ENCODE results near the gene ARHGAP12.
"Not testable (repeated sequence)": the region's sequence is repeated elsewhere in the genome, so short reads cannot be mapped to it uniquely, and the experiment has no call there.

ARHGAP12 gene

GRCh38 chr10:31771331-31771831 lies 157.2 kb downstream of the ARHGAP12 start:
- no peak for DNase-seq (ENCODE audit: low spot score)
- Histone ChIP-seq H3K27ac (ENCODE audit: poor library complexity, severe bottlenecking) (no peak overlapping the region), H3K27me3 (ENCODE audit: insufficient read depth, poor library complexity, severe bottlenecking) (no peaks in the 10 kb centered on the region), H3K4me3 (ENCODE audit: severe bottlenecking) (no peak overlapping the region), H3K36me3 (ENCODE audit: low read depth) (no peaks in the 10 kb centered on the region), H3K9me3 (ENCODE audit: severe bottlenecking) (no peaks in the 10 kb centered on the region), H3K4me1 (ENCODE audit: insufficient read depth, poor library complexity, severe bottlenecking) (peaks cover 15% of the 10 kb centered on the region)
- no peak for ATAC-seq (ENCODE audit: low read depth)
- no peak for TF ChIP-seq CTCF (IDR thresholded peaks at IDR 0.05; ENCODE audit: poor library complexity, severe bottlenecking)

GRCh38 chr10:31770307-31770902 lies 158.2 kb downstream of the ARHGAP12 start:
- H3K36me3 ChIP-seq (ENCODE audit: low read depth) = no peaks in the 10 kb centered on the region
- H3K9me3 ChIP-seq (ENCODE audit: severe bottlenecking) = no peaks in the 10 kb centered on the region
- H3K4me1 ChIP-seq (ENCODE audit: insufficient read depth, poor library complexity, severe bottlenecking) = peaks cover 15% of the 10 kb centered on the region
- H3K27ac ChIP-seq (ENCODE audit: poor library complexity, severe bottlenecking) = peak overlapping the region; percentile 94
- H3K4me3 ChIP-seq (ENCODE audit: severe bottlenecking) = no peak overlapping the region
- no peak for DNase-seq (ENCODE audit: low spot score)
- TF ChIP-seq CTCF (IDR thresholded peaks at IDR 0.05; ENCODE audit: poor library complexity, severe bottlenecking) = no peak
- no peak for ATAC-seq (ENCODE audit: low read depth)
- H3K27me3 ChIP-seq (ENCODE audit: insufficient read depth, poor library complexity, severe bottlenecking) = no peaks in the 10 kb centered on the region

GRCh38 chr10:31769564-31769963 lies 159.1 kb downstream of the ARHGAP12 start:
- TF ChIP-seq CTCF (IDR thresholded peaks at IDR 0.05; ENCODE audit: poor library complexity, severe bottlenecking) = no peak
- no peak overlapping the region for H3K4me3 ChIP-seq (ENCODE audit: severe bottlenecking)
- H3K27me3 ChIP-seq (ENCODE audit: insufficient read depth, poor library complexity, severe bottlenecking) = no peaks in the 10 kb centered on the region
- no peak for DNase-seq (ENCODE audit: low spot score)
- no peaks in the 10 kb centered on the region for H3K36me3 ChIP-seq (ENCODE audit: low read depth)
- peak; percentile 81 for ATAC-seq (ENCODE audit: low read depth)
- H3K9me3 ChIP-seq (ENCODE audit: severe bottlenecking) = no peaks in the 10 kb centered on the region
- H3K27ac ChIP-seq (ENCODE audit: poor library complexity, severe bottlenecking) = peak overlapping the region; percentile 94
- H3K4me1 ChIP-seq (ENCODE audit: insufficient read depth, poor library complexity, severe bottlenecking) = peaks cover 15% of the 10 kb centered on the region

- Histone ChIP-seq H3K4me1 (ENCODE audit: insufficient read depth, poor library complexity, severe bottlenecking) (peaks cover 15% of the 10 kb centered on the region), H3K27ac (ENCODE audit: poor library complexity, severe bottlenecking) (peak overlapping the region; percentile 94)
- not testable (repeated sequence) for DNase-seq (ENCODE audit: low spot score); H3K9me3 ChIP-seq (ENCODE audit: severe bottlenecking); H3K4me3 ChIP-seq (ENCODE audit: severe bottlenecking); H3K27me3 ChIP-seq (ENCODE audit: insufficient read depth, poor library complexity, severe bottlenecking); H3K36me3 ChIP-seq (ENCODE audit: low read depth)
- peak; percentile 36; the same call in 1 of the 3 replicates for ATAC-seq (ENCODE audit: low read depth)
Observed at GRCh38 chr10:31768935-31769334, 159.7 kb downstream of the ARHGAP12 start.

- no peak for DNase-seq (ENCODE audit: low spot score)
Observed at GRCh38 chr10:31768467-31768866, 160.2 kb downstream of the ARHGAP12 start.

More at GRCh38 chr10:31768467-31768866, 160.2 kb downstream of the ARHGAP12 start:
- Histone ChIP-seq H3K4me1 (ENCODE audit: insufficient read depth, poor library complexity, severe bottlenecking) (peaks cover 15% of the 10 kb centered on the region), H3K27me3 (ENCODE audit: insufficient read depth, poor library complexity, severe bottlenecking) (no peaks in the 10 kb centered on the region), H3K4me3 (ENCODE audit: severe bottlenecking) (no peak overlapping the region), H3K27ac (ENCODE audit: poor library complexity, severe bottlenecking) (peak overlapping the region; percentile 94), H3K36me3 (ENCODE audit: low read depth) (no peaks in the 10 kb centered on the region), H3K9me3 (ENCODE audit: severe bottlenecking) (no peaks in the 10 kb centered on the region)
- peak; percentile 68 for ATAC-seq (ENCODE audit: low read depth)
- TF ChIP-seq CTCF (IDR thresholded peaks at IDR 0.05; ENCODE audit: poor library complexity, severe bottlenecking) = no peak
